Measurements from ENCODE around the gene FOXA3. TPM values are rescaled to one million over a fixed set of nuclear protein-coding genes. Genes with fewer than 3 reads are reported as not detected.
A peak's percentile ranks its signal among the peaks of the same experiment; 100 is the strongest.

The FOXA3 gene
- polyA plus RNA-seq, 2 of the 4 experiments (the other 2 are of a cell fraction): 1.6 to 5.3 TPM

- TF ChIP-seq CEBPB (IDR thresholded peaks at IDR 0.05) (no peak), TP53 (CRISPR knock-in tag; IDR thresholded peaks at IDR 0.05) (no peak), FOXS1 (CRISPR knock-in tag; IDR thresholded peaks at IDR 0.05) (no peak), EP300 (IDR thresholded peaks at IDR 0.05) (no peak), ZNF302 (CRISPR knock-in tag; IDR thresholded peaks at IDR 0.05) (no peak), PHF8 (IDR thresholded peaks at IDR 0.05; ENCODE audit: borderline replicate concordance, low read depth) (peak; percentile 40; the same call in 1 of the 2 replicates), HDAC2 (IDR thresholded peaks at IDR 0.05) (no peak), GATA3 (IDR thresholded peaks at IDR 0.05; ENCODE audit: borderline replicate concordance) (0 out of 2 replicates have a peak, but pooled peaks have one; percentile 18), CHD4 (IDR thresholded peaks at IDR 0.05; ENCODE audit: borderline replicate concordance) (no peak), EHMT2 (IDR thresholded peaks at IDR 0.05; ENCODE audit: low read depth) (no peak), ATOH8 (CRISPR knock-in tag; IDR thresholded peaks at IDR 0.05; ENCODE audit: low read depth) (no peak), MAX (IDR thresholded peaks at IDR 0.05) (peak; percentile 84), NR3C1 (IDR thresholded peaks at IDR 0.05) (no peak), RNF2 (IDR thresholded peaks at IDR 0.05; ENCODE audit: borderline replicate concordance, low read depth) (no peak), JUNB (IDR thresholded peaks at IDR 0.05) (no peak), CBX2 (IDR thresholded peaks at IDR 0.05; ENCODE audit: borderline replicate concordance, low read depth) (no peak), POLR2A (IDR thresholded peaks at IDR 0.05; ENCODE audit: low read length) (peak; percentile 94), ESRRA (IDR thresholded peaks at IDR 0.05; ENCODE audit: borderline replicate concordance, low read length) (no peak), MAZ (IDR thresholded peaks at IDR 0.05; ENCODE audit: borderline replicate concordance, low read depth, low read length) (peak; percentile 66; the same call in 1 of the 2 replicates), RFX5 (IDR thresholded peaks at IDR 0.05) (peak; percentile 44), TFCP2L1 (CRISPR knock-in tag; IDR thresholded peaks at IDR 0.05) (0 out of 2 replicates have a peak, but pooled peaks have one; percentile 19), FOSL2 (IDR thresholded peaks at IDR 0.05) (no peak), FOSL2 (CRISPR knock-in tag; IDR thresholded peaks at IDR 0.05) (no peak)
- TF ChIP-seq, protein P1, sequence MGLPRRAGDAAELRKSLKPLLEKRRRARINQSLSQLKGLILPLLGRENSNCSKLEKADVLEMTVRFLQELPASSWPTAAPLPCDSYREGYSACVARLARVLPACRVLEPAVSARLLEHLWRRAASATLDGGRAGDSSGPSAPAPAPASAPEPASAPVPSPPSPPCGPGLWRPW (IDR thresholded peaks at IDR 0.05): no peak
- TF ChIP-seq, protein P2, sequence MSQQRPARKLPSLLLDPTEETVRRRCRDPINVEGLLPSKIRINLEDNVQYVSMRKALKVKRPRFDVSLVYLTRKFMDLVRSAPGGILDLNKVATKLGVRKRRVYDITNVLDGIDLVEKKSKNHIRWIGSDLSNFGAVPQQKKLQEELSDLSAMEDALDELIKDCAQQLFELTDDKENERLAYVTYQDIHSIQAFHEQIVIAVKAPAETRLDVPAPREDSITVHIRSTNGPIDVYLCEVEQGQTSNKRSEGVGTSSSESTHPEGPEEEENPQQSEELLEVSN (IDR thresholded peaks at IDR 0.05; ENCODE audit: borderline replicate concordance, low read depth): peak; percentile 85
- TF ChIP-seq, protein P3, sequence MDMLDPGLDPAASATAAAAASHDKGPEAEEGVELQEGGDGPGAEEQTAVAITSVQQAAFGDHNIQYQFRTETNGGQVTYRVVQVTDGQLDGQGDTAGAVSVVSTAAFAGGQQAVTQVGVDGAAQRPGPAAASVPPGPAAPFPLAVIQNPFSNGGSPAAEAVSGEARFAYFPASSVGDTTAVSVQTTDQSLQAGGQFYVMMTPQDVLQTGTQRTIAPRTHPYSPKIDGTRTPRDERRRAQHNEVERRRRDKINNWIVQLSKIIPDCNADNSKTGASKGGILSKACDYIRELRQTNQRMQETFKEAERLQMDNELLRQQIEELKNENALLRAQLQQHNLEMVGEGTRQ (IDR thresholded peaks at IDR 0.05): no peak
- TF ChIP-seq, protein P4, sequence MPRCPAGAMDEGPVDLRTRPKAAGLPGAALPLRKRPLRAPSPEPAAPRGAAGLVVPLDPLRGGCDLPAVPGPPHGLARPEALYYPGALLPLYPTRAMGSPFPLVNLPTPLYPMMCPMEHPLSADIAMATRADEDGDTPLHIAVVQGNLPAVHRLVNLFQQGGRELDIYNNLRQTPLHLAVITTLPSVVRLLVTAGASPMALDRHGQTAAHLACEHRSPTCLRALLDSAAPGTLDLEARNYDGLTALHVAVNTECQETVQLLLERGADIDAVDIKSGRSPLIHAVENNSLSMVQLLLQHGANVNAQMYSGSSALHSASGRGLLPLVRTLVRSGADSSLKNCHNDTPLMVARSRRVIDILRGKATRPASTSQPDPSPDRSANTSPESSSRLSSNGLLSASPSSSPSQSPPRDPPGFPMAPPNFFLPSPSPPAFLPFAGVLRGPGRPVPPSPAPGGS (IDR thresholded peaks at IDR 0.05): peak; percentile 84; the same call in 2 of the 3 replicates
Measured at GRCh38 chr19:45902651-45903625, 38.8 kb downstream of the FOXA3 start (continued).
